GM12872 (cell line): ENCODE data around the gene ATP6V0A4.

Experiments
- TF ChIP-seq, protein P1 (sequence below): IDR thresholded peaks from 3 replicates; pipeline ENCODE4 v1.5.1; 2011; ENCODE audit warnings: low read depth, mild to moderate bottlenecking, low read length, moderate library complexity; ENCODE audit not compliant: insufficient read depth

The ATP6V0A4 gene

DNA sequence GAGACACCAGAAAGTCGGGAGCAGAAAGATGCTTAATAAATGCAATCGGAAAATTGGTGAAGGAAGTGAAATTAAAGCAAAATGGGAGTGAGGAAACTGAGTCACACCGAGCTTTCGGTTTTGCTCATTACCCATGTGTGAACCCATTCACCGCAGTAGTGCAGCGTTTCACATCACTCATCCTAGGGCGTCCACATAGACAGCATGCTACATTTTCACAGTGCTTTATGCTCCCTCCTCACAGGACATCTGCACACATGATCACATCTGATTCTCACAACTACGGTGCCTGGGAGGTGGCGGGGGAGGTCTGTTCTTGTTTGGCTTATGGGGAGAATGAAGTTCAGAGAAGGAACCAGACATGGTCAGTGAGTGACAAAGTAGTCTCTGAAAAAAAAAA is 36.6 kb upstream of the ATP6V0A4 start:
- TF ChIP-seq, protein P1, sequence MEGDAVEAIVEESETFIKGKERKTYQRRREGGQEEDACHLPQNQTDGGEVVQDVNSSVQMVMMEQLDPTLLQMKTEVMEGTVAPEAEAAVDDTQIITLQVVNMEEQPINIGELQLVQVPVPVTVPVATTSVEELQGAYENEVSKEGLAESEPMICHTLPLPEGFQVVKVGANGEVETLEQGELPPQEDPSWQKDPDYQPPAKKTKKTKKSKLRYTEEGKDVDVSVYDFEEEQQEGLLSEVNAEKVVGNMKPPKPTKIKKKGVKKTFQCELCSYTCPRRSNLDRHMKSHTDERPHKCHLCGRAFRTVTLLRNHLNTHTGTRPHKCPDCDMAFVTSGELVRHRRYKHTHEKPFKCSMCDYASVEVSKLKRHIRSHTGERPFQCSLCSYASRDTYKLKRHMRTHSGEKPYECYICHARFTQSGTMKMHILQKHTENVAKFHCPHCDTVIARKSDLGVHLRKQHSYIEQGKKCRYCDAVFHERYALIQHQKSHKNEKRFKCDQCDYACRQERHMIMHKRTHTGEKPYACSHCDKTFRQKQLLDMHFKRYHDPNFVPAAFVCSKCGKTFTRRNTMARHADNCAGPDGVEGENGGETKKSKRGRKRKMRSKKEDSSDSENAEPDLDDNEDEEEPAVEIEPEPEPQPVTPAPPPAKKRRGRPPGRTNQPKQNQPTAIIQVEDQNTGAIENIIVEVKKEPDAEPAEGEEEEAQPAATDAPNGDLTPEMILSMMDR, result no peak

DNA sequence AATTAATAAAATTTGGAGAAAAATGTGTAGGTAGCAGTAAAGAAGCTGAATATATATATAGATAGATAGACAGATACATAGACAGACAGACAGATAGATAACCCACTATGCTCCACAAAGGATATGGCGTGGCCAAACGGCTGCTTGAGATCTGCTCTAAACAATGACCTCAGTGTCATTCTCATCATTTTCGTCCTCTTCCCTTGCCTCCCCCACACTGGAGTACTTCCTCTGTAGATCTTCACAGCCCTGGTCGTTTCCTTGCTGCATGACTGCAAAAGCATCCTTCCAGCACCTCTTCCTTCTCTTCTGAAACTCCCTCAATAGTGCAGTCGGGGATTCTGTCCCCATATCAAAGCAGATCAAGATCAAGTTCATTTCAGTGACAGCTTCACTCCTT is 35.6 kb upstream of the ATP6V0A4 start:
- TF ChIP-seq, protein P1, result no peak

DNA sequence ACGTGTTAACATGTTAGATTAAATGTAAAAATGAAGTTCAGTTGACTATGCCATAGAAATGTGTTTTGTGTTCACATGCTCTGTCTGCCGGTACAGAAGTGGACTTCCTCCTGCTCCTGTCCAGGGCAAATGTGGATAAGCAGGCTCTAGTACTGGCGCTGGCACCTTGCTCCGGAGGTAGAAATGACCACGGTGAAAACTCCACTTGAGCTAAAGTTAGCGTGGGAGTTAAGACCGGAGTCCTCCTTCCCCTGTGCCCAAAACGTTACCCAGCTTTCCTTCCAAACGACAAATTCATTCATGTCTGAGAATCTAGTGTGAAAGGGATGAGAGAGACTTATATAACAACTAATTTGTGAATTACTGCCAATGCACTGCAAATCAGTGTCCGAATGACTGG is 35.0 kb upstream of the ATP6V0A4 start:
- TF ChIP-seq, protein P1, result no peak

DNA sequence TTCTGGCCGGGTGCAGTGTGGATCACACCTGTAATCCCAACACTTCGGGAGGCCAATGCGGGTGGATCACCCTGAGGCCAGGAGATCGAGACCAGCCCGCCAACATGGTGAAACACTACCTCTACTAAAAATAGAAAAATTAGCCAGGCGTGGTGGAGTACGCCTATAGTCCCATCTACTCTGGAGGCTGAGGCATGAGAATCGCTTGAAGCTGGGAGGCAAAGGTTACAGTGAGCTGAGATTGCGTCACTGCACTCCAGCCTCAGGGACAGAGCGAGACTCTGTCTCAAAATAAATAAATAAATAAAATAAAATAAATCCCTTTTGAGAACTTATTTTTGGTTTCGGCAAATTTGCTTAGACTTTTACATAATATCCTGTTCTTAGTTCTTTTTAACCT is 31.3 kb upstream of the ATP6V0A4 start:
- TF ChIP-seq, protein P1, result no peak

DNA sequence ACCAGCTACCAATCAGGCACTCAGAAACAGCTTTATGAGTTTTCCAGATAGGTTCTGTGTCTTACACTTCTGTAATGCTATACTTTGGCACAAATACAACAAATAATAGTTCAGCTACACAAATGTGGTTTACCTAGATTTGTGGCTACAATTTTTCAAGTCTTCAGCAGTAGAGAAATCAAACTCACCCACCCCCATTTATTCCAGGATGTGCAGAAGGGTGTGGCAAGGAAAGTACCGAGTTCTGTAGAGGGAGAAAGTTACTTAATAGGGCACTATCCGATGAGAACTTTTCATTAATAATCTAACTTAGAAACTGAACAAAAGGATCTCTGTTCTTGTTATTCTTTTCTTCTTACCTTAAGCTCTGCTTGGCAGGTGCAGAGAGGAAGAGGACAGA is 30.3 kb upstream of the ATP6V0A4 start:
- TF ChIP-seq, protein P1, result no peak

DNA sequence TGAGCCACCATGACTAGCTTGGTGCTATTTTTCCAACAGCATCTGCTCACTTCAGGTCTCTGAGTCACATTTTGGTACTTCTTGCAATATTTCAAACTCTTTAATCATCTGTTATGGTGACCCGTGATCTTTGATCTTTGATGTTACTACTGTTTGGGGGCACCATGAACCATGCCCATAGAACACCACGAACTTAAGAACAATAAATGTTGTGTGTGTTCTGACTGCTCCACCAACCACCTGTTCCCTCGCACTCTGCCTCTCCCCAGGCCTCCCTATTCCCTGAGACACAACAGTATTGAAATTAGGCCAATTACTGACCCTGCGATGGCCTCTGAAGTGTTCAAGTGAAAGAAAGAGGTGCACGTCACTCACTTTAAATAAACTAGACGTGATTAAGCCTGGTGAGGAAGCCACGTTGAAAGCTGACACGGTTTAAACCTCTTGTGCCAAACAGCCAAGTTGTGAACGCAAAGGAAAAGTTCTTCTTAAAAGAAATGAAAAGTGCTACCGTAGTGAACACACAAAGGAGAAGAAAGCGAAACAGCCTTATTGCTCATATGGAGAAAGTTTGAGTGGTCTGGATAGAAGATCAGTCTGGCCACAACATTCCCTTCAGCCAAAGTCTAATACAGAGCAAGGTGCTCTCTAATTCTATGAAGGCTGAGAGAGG is 27.2 kb upstream of the ATP6V0A4 start:
- TF ChIP-seq, protein P1, result no peak

DNA sequence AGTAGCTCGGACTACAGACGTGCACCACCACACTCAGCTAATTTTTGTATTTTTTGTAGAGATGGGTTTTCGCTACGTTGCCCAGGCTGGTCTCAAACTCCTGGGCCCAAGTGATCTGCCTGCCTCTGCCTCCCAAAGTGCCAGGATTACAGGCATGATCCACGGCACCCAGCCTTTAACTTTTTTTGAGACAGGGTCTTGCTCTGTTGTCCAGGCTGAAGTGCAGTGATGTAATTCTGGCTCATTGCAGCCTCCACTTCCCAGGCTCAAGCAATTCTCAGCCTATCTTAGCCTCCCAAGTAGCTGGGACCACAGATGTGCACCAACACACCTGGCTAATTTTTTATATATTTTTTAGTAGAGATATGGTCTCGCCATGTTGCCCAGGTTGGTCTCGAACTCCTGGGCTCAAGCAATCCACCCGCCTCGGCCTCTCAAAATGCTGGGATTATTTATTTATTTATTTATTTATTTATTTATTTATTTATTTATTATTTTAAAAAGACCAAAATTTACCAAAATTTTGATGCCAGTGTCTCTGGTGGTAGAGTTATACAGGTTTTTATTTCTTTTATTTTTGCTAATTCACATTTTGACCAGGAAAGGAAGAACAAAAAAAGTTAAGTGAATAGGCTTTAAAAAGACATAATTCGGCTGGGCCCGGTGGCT is 25.0 kb upstream of the ATP6V0A4 start:
- TF ChIP-seq, protein P1, result no peak
